D721Med (cell line): Measurements from ENCODE around the gene ENO2.
A peak's percentile ranks its signal among the peaks of the same experiment; 100 is the strongest.

Source experiments
- DNase-seq: peaks from one replicate; pipeline ENCODE4 v3.0.0; 2011; ENCODE audit warnings: low spot score; ENCODE audit not compliant: insufficient read length
- FAIRE-seq: peaks from 2 replicates; lab custom pipeline; 2011; peaks lifted over from hg19 to GRCh38; lab: Jason Lieb, UNC
- CTCF ChIP-seq: IDR thresholded peaks from 2 replicates; pipeline ENCODE4 v1.5.1; 2012; ENCODE audit warnings: mild to moderate bottlenecking, control low read depth; ENCODE audit not compliant: insufficient read depth; ENCODE audit errors: missing control alignments

ENO2 gene

GRCh38 chr12:6927379-6928021, 13.1 kb downstream of the ENO2 start, which contains the start of gene ATN1:
TSS of gene ATN1 (plus strand) at chr12:6927959. CDS start at chr12:6934002, 6,043 bp downstream.
- FAIRE-seq (no peak), DNase-seq (peak; percentile 66)
- TF ChIP-seq CTCF: no peak

GRCh38 chr12:6928022-6928702, 13.8 kb downstream of the ENO2 start:
- no peak for TF ChIP-seq CTCF
- FAIRE-seq (no peak), DNase-seq (no peak)

GRCh38 chr12:6928703-6929407, 14.5 kb downstream of the ENO2 start:
- TF ChIP-seq CTCF: no peak
- no peak for FAIRE-seq

GRCh38 chr12:6929466-6930452, 15.4 kb downstream of the ENO2 start:
- FAIRE-seq (no peak), DNase-seq (no peak)
- no peak for TF ChIP-seq CTCF

More at GRCh38 chr12:6928703-6929407, 14.5 kb downstream of the ENO2 start:
- no peak for DNase-seq

GRCh38 chr12:6932766-6933165, 18.4 kb downstream of the ENO2 start:
- FAIRE-seq (no peak), DNase-seq (no peak)
- no peak for TF ChIP-seq CTCF

GRCh38 chr12:6934110-6934509, 19.7 kb downstream of the ENO2 start:
- no peak for TF ChIP-seq CTCF
- DNase-seq (no peak), FAIRE-seq (no peak)
